Caco-2 (cell line): ENCODE results near the gene COLEC11. TPM values are rescaled to one million over a fixed set of nuclear protein-coding genes. Genes with fewer than 3 reads are reported as not detected.
"Not testable (repeated sequence)": the region's sequence is repeated elsewhere in the genome, so short reads cannot be mapped to it uniquely, and the experiment has no call there.

Source experiments
- BruUV-seq: library from RNA; stranded (reverse); fragments of 400-500 nt; replicated peaks from 2 replicates; lab custom pipeline; 2021; lab: Mats Ljungman, UMichigan
- CTCF ChIA-PET: fragments of 300-600 bp; sonication (Branson Sonifier 250); formaldehyde crosslinking; loops from one replicate; lab custom pipeline; 2022; ENCODE audit warnings: antibody characterized with exemption; lab: Charles Lee
- POLR2A ChIA-PET: fragments of 300-600 bp; sonication (Branson Sonifier 250); formaldehyde crosslinking; loops from one replicate; lab custom pipeline; 2022; ENCODE audit warnings: antibody characterized with exemption; lab: Charles Lee
- DNase-seq, 2 experiments: peaks; one replicate each; pipeline versions ENCODE4 v3.0.0 to v3.0.0-alpha.2; 2020 to 2022
- H3K27me3 ChIP-seq: replicated peaks from 2 replicates; pipeline ENCODE4 v1.6.0; 2011; ENCODE audit warnings: low read length; ENCODE audit not compliant: control insufficient read depth, insufficient read depth
- H3K36me3 ChIP-seq: 2 replicates; pipeline ENCODE4 v1.5.1; 2011; ENCODE audit warnings: low read length; ENCODE audit not compliant: control insufficient read depth, insufficient read depth
- H3K4me1 ChIP-seq: fragments of 250-450 bp; sonication (Bioruptor Pico); 2 replicates; pipeline ENCODE4 v1.5.1; 2020; ENCODE audit warnings: mild to moderate bottlenecking
- H3K4me3 ChIP-seq: 2 replicates; pipeline ENCODE4 v1.5.1; 2011; ENCODE audit warnings: low read depth, mild to moderate bottlenecking, control low read depth, low read length
- H3K9me3 ChIP-seq: fragments of 250-450 bp; sonication (Bioruptor Pico); 2 replicates; pipeline ENCODE4 v1.5.1; 2020; ENCODE audit warnings: mild to moderate bottlenecking, moderate library complexity
- H3K27ac Mint-ChIP-seq: one replicate; pipeline ENCODE4 v1.8.0; 2022; ENCODE audit warnings: mixed read lengths; ENCODE audit not compliant: unreplicated experiment
- H3K27me3 Mint-ChIP-seq: one replicate; pipeline ENCODE4 v1.8.0; 2022; ENCODE audit warnings: mixed read lengths; ENCODE audit not compliant: insufficient read depth, unreplicated experiment
- H3K36me3 Mint-ChIP-seq: one replicate; pipeline ENCODE4 v1.8.0; 2022; ENCODE audit warnings: mild to moderate bottlenecking, mixed read lengths; ENCODE audit not compliant: insufficient read depth, unreplicated experiment
- H3K4me1 Mint-ChIP-seq: one replicate; pipeline ENCODE4 v1.8.0; 2022; ENCODE audit warnings: low read depth, mixed read lengths; ENCODE audit not compliant: unreplicated experiment
- H3K4me3 Mint-ChIP-seq: one replicate; pipeline ENCODE4 v1.8.0; 2022; ENCODE audit warnings: mild to moderate bottlenecking, moderate library complexity, mixed read lengths; ENCODE audit not compliant: unreplicated experiment
- H3K9me3 Mint-ChIP-seq: one replicate; pipeline ENCODE4 v1.8.0; 2022; ENCODE audit warnings: mixed read lengths; ENCODE audit not compliant: unreplicated experiment
- intact Hi-C: fragments of 100-400 bp; cut with micrococcal nuclease; formaldehyde crosslinking; loops from one replicate; pipeline ENCODE4 v1.10.0; 2022; ENCODE audit not compliant: unreplicated experiment
- total RNA-seq: library from RNA; stranded (reverse); gene quantifications from 2 replicates; pipeline ENCODE4 v1.2.3, GENCODE V29; 2022
- TF ChIP-seq, protein P1 (sequence below), 2 experiments: fragments of 200-600 bp in 1 of 2; IDR thresholded peaks; 1 replicate in 1 of 2; 2 replicates in 1 of 2; pipeline versions ENCODE4 v1.5.1 to v1.8.0; 2011 to 2022; ENCODE audit warnings: antibody characterized with exemption in 1 of 2, control low read depth in 1 of 2, inconsistent platforms in 1 of 2, low read depth in 1 of 2, low read length in 1 of 2, mild to moderate bottlenecking in 1 of 2, moderate library complexity in 1 of 2; ENCODE audit not compliant: insufficient read depth in 1 of 2, severe bottlenecking in 1 of 2, unreplicated experiment in 1 of 2

The COLEC11 gene
- total RNA-seq, 1 experiment from 2014 or later: not detected

DNA sequence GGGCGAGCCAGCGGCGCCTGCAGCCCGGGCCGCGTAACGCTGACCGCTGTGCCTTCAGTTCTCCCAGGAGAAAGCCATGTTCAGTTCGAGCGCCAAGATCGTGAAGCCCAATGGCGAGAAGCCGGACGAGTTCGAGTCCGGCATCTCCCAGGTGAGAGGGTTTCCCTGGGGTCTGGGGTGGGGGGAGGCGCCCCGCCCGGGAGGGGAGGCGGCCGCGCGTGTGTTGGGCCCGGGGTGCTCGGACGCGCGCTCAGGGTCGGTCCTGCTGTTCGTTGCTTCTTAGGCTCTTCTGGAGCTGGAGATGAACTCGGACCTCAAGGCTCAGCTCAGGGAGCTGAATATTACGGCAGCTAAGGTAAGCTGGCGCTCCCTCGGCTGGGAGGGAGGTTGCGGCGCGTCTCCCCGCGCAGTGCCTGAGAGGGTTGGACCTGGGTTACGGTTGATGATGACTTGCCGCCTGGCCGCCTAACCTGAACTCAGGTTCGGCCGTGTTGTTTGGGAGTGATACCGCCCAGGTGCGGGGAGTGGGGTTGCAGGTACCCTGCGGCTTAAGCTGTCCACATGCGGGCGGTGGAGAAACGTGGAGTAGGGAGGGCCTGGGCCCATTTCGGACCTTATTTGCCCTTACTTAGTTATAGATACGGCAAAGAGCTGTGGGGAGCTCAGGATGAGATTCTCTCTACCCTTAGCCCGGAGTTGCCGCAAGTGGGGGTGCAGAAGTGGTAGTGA lies 19.2 kb upstream of the COLEC11 start:
- Mint-ChIP-seq H3K27me3 (no peaks in the 10 kb centered on the region), H3K36me3 (peaks cover 62% of the 10 kb centered on the region), H3K4me3 (peak overlapping the region; percentile 95), H3K4me1 (peaks cover 34% of the 10 kb centered on the region), H3K9me3 (no peaks in the 10 kb centered on the region), H3K27ac (peak overlapping the region; percentile 96)
- intact Hi-C loops: loop anchor here (1.0 to 5.0 kb wide), 4 partner anchors 17 to 196 kb away; partner anchors contain the start of genes RNASEH1 and TRAPPC12
- ChIA-PET POLR2A (interaction anchor here (0.8 to 1.7 kb wide), 3 partner anchors 18 to 93 kb away, joined by 3 to 22 read pairs (median 3); partner anchors contain the start of gene RNASEH1), CTCF (interaction anchor here (0.6 kb wide), 1 partner anchor 152 kb away, joined by 3 read pairs; no protein-coding TSS in a partner anchor)
- Histone ChIP-seq H3K27me3 (no peaks in the 10 kb centered on the region), H3K36me3 (peaks cover 1% of the 10 kb centered on the region; the same call in 1 of the 2 replicates), H3K4me1 (peaks cover 17% of the 10 kb centered on the region), H3K9me3 (no peaks in the 10 kb centered on the region), H3K4me3 (peak overlapping the region; percentile 97)
- DNase-seq: no peak
- TF ChIP-seq, protein P1, sequence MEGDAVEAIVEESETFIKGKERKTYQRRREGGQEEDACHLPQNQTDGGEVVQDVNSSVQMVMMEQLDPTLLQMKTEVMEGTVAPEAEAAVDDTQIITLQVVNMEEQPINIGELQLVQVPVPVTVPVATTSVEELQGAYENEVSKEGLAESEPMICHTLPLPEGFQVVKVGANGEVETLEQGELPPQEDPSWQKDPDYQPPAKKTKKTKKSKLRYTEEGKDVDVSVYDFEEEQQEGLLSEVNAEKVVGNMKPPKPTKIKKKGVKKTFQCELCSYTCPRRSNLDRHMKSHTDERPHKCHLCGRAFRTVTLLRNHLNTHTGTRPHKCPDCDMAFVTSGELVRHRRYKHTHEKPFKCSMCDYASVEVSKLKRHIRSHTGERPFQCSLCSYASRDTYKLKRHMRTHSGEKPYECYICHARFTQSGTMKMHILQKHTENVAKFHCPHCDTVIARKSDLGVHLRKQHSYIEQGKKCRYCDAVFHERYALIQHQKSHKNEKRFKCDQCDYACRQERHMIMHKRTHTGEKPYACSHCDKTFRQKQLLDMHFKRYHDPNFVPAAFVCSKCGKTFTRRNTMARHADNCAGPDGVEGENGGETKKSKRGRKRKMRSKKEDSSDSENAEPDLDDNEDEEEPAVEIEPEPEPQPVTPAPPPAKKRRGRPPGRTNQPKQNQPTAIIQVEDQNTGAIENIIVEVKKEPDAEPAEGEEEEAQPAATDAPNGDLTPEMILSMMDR (IDR thresholded peaks at IDR 0.05; ENCODE audit: insufficient read depth in 1 of 2, low read depth in 1 of 2, low read length in 1 of 2, severe bottlenecking in 1 of 2, unreplicated experiment in 1 of 2): no peak
- no TSS peak for BruUV-seq

DNA sequence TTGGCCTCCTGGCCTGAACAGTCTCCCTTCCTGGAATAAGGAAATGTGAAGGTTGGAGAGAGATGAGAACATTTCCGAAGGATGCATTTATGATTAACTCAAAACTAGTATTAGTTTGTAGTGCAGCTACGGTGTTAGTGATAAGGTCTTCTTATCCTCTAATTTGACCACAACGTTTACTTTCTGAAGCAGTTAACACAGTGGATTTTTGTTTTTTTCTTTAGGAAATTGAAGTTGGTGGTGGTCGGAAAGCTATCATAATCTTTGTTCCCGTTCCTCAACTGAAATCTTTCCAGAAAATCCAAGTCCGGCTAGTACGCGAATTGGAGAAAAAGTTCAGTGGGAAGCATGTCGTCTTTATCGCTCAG lies 18.7 kb upstream of the COLEC11 start:
- CTCF ChIA-PET: interaction anchor here (0.6 kb wide), 1 partner anchor 152 kb away, joined by 3 read pairs; no protein-coding TSS in a partner anchor
- POLR2A ChIA-PET: interaction anchor here (0.8 to 1.7 kb wide), 3 partner anchors 18 to 93 kb away, joined by 3 to 22 read pairs (median 3); partner anchors contain the start of gene RNASEH1
- H3K4me3 ChIP-seq: peak overlapping the region; percentile 97
- Mint-ChIP-seq H3K36me3 (peaks cover 68% of the 10 kb centered on the region), H3K4me3 (peak overlapping the region; percentile 95), H3K27ac (peak overlapping the region; percentile 96), H3K4me1 (peaks cover 34% of the 10 kb centered on the region)
- H3K4me1 ChIP-seq: peaks cover 17% of the 10 kb centered on the region
- DNase-seq, H3K27me3 Mint-ChIP-seq, H3K36me3 ChIP-seq, BruUV-seq, H3K9me3 ChIP-seq, H3K9me3 Mint-ChIP-seq, H3K27me3 ChIP-seq: not testable (repeated sequence)
- intact Hi-C loops: loop anchor here (5.0 kb wide), 1 partner anchor 154 kb away; no protein-coding TSS in a partner anchor

- CTCF ChIA-PET: no interaction called here
- no peak for DNase-seq
- no TSS peak for BruUV-seq
- TF ChIP-seq, protein P1 (IDR thresholded peaks at IDR 0.05; ENCODE audit: insufficient read depth in 1 of 2, low read depth in 1 of 2, low read length in 1 of 2, severe bottlenecking in 1 of 2, unreplicated experiment in 1 of 2): no peak
- Mint-ChIP-seq H3K27ac (no peak overlapping the region), H3K27me3 (no peaks in the 10 kb centered on the region), H3K9me3 (no peaks in the 10 kb centered on the region), H3K36me3 (peaks cover 95% of the 10 kb centered on the region), H3K4me3 (peak overlapping the region; percentile 5), H3K4me1 (peaks cover 34% of the 10 kb centered on the region)
- POLR2A ChIA-PET: interaction anchor here (0.5 to 0.7 kb wide), 2 partner anchors 42 to 59 kb away, joined by 3 to 4 read pairs; no protein-coding TSS in a partner anchor
- peaks cover 20% of the 10 kb centered on the region for H3K4me1 ChIP-seq
- intact Hi-C loops: loop anchor here (5.0 kb wide), 1 partner anchor 157 kb away; no protein-coding TSS in a partner anchor
- no peaks in the 10 kb centered on the region for H3K27me3 ChIP-seq
- no peak overlapping the region for H3K4me3 ChIP-seq
- peaks cover 5% of the 10 kb centered on the region for H3K36me3 ChIP-seq
- no peaks in the 10 kb centered on the region for H3K9me3 ChIP-seq
Observed at GRCh38 chr2:3578987-3579386, 15.9 kb upstream of the COLEC11 start.
